ENCODE data around the gene P3H1. TPM values are rescaled to one million over a fixed set of nuclear protein-coding genes. Genes with fewer than 3 reads are reported as not detected.

The P3H1 gene
- total RNA-seq, 6 experiments from 2014 or later = 19.7 to 25.3 (median 21.6) TPM

GRCh38 chr1:42736571-42737200, 30.1 kb downstream of the P3H1 start:
- Histone ChIP-seq H3K36me3 (no peaks in the 10 kb centered on the region), H3K27me3 (no peaks in the 10 kb centered on the region), H3K27ac (no peak overlapping the region), H3K4me3 (no peak overlapping the region), H3K4me1 (peaks cover 0 to 13% (median 0%) of the 10 kb centered on the region in 4 donors), H3K9me3 (no peaks in the 10 kb centered on the region)
- 93% methylated on average over 5 of the region's 8 CpGs for WGBS (ENCODE audit: insufficient coverage, low coverage, low lambda C conversion rate, missing lambda C conversion rate)
- TF ChIP-seq CTCF (IDR thresholded peaks at IDR 0.05) (no peak), POLR2A (IDR thresholded peaks at IDR 0.05) (no peak)
- intact Hi-C loops (cut with DNase I) = no loop called here
- DNase-seq = no peak
- ATAC-seq = no peak

GRCh38 chr1:42736152-42736551, 30.7 kb downstream of the P3H1 start:
- peak in 3 of 4 donors; percentile 18 to 41 (median 20) for ATAC-seq
- DNase-seq = peak in 1 of 3 donors; percentile 23
- H3K27ac ChIP-seq = no peak overlapping the region
- H3K4me1 ChIP-seq = peaks cover 0 to 13% (median 0%) of the 10 kb centered on the region in 4 donors
- 13% methylated on average over 1 of the region's 4 CpGs for WGBS (ENCODE audit: insufficient coverage, low coverage, low lambda C conversion rate, missing lambda C conversion rate)
- no peaks in the 10 kb centered on the region for H3K36me3 ChIP-seq
- no peaks in the 10 kb centered on the region for H3K9me3 ChIP-seq
- no peaks in the 10 kb centered on the region for H3K27me3 ChIP-seq
- no peak overlapping the region for H3K4me3 ChIP-seq
- TF ChIP-seq POLR2A (IDR thresholded peaks at IDR 0.05) = no peak
- TF ChIP-seq CTCF (IDR thresholded peaks at IDR 0.05) = no peak
- intact Hi-C loops (cut with DNase I) = no loop called here

- H3K4me3 ChIP-seq = no peak overlapping the region
- peaks cover 0 to 13% (median 0%) of the 10 kb centered on the region in 4 donors for H3K4me1 ChIP-seq
- no peak overlapping the region for H3K27ac ChIP-seq
- DNase-seq (no peak), ATAC-seq (no peak)
- no peaks in the 10 kb centered on the region for H3K27me3 ChIP-seq
- intact Hi-C loops (cut with DNase I) = no loop called here
- H3K36me3 ChIP-seq = no peaks in the 10 kb centered on the region
- H3K9me3 ChIP-seq = no peaks in the 10 kb centered on the region
- no CpG with 5 or more reads among the region's 14 CpGs for WGBS (ENCODE audit: insufficient coverage, low coverage, low lambda C conversion rate, missing lambda C conversion rate)
- TF ChIP-seq POLR2A (IDR thresholded peaks at IDR 0.05) = no peak
- no peak for TF ChIP-seq CTCF (IDR thresholded peaks at IDR 0.05)
Measured at GRCh38 chr1:42735477-42736105, 31.2 kb downstream of the P3H1 start.

- DNase-seq = no peak
- no peaks in the 10 kb centered on the region for H3K9me3 ChIP-seq
- TF ChIP-seq CTCF (IDR thresholded peaks at IDR 0.05) = no peak
- TF ChIP-seq POLR2A (IDR thresholded peaks at IDR 0.05) = no peak
- no peaks in the 10 kb centered on the region for H3K36me3 ChIP-seq
- H3K4me3 ChIP-seq = no peak overlapping the region
- H3K27me3 ChIP-seq = no peaks in the 10 kb centered on the region
- no peak for ATAC-seq
- intact Hi-C loops (cut with DNase I) = no loop called here
- no CpG with 5 or more reads among the region's 11 CpGs for WGBS (ENCODE audit: insufficient coverage, low coverage, low lambda C conversion rate, missing lambda C conversion rate)
- no peak overlapping the region for H3K27ac ChIP-seq
- peaks cover 0 to 10% (median 0%) of the 10 kb centered on the region in 4 donors for H3K4me1 ChIP-seq
Measured at GRCh38 chr1:42735056-42735455, 31.8 kb downstream of the P3H1 start.

Measured in right lobe of liver (tissue), 6 donors.